ENCODE measurements around the gene MYO10. TPM values are rescaled to one million over a fixed set of nuclear protein-coding genes. Genes with fewer than 3 reads are reported as not detected.

The MYO10 gene
- total and polyA plus RNA-seq, 2 of the 8 experiments (the other 6 are each of a cell fraction or from before 2014, with no cell fraction given) = 21.5 to 107 TPM

GRCh38 chr5:16907270-16907669, 28.8 kb downstream of the MYO10 start:
- 80% methylated on average over 4 of the region's 4 CpGs; no CpG with 5 or more reads in 1 of the 2 experiments for WGBS, 2 experiments (ENCODE audit: extremely low coverage in 1 of 2, insufficient coverage in 1 of 2, insufficient read length in 1 of 2, insufficient replicate concordance in 2 of 2, low coverage in 1 of 2, low lambda C conversion rate in 2 of 2, missing lambda C conversion rate in 1 of 2)
- Histone ChIP-seq H4K8ac (ENCODE audit: extremely low read depth, insufficient read depth, low read length) (no peak overlapping the region), H2AFZ (ENCODE audit: low read length) (no peak overlapping the region), H4K5ac (ENCODE audit: insufficient read length, low read depth, low read length) (no peak overlapping the region), H3K23me2 (ENCODE audit: low read depth, low read length) (no peaks in the 10 kb centered on the region), H3K23ac (ENCODE audit: insufficient read length) (no peak overlapping the region), H3K9me3 (ENCODE audit: insufficient read depth in 2 of 2, low read depth in 1 of 2, low read length in 1 of 2) (no peaks in the 10 kb centered on the region), H3K18ac (ENCODE audit: extremely low read depth, low read length) (no peak overlapping the region), H3K79me1 (ENCODE audit: low read depth, low read length) (peaks cover 12% of the 10 kb centered on the region), H3K9ac (replicated peaks in 1 of 4; ENCODE audit: extremely low read depth in 1 of 4, low read depth in 3 of 4, low read length in 3 of 4) (no peak overlapping the region), H2BK20ac (ENCODE audit: low read length) (no peak overlapping the region), H4K91ac (replicated peaks; ENCODE audit: insufficient read length, low read length) (no peak overlapping the region), H3K4ac (replicated peaks; ENCODE audit: insufficient read length, low read depth, low read length) (no peak overlapping the region), H2BK12ac (ENCODE audit: low read depth, low read length) (no peak overlapping the region), H2AK5ac (ENCODE audit: low read depth, low read length) (no peak overlapping the region), H2BK15ac (ENCODE audit: low read length) (no peak overlapping the region), H3K4me3 (ENCODE audit: extremely low read depth in 1 of 4, insufficient read depth in 2 of 4, low read depth in 3 of 4, low read length in 4 of 4) (no peak overlapping the region), H3K14ac (ENCODE audit: insufficient read length) (no peak overlapping the region), H2BK5ac (ENCODE audit: low read depth, low read length) (no peak overlapping the region), H3K27ac (ENCODE audit: low read depth, low read length) (no peak overlapping the region), H3K56ac (replicated peaks; ENCODE audit: insufficient read length, low read depth, low read length) (no peak overlapping the region), H3K4me1 (replicated peaks in 1 of 4; ENCODE audit: control insufficient read depth in 3 of 4, insufficient read depth in 4 of 4, low read length in 3 of 4) (no peaks in the 10 kb centered on the region), H3K27me3 (replicated peaks in 1 of 4; ENCODE audit: control insufficient read depth in 3 of 4, extremely low read depth in 1 of 4, insufficient read depth in 3 of 4, low read length in 3 of 4) (no peaks in the 10 kb centered on the region), H3K4me2 (ENCODE audit: insufficient read depth in 1 of 2, low read depth in 2 of 2, low read length in 2 of 2) (no peak overlapping the region), H3K36me3 (ENCODE audit: control insufficient read depth in 2 of 4, insufficient read depth in 4 of 4, low read length in 3 of 4) (no peaks in the 10 kb centered on the region), H4K20me1 (replicated peaks in 1 of 2; ENCODE audit: control insufficient read depth in 1 of 2, insufficient read depth in 2 of 2, low read length in 2 of 2) (peaks cover 0 to 3% of the 10 kb centered on the region in 2 experiments), H3K79me2 (ENCODE audit: control insufficient read depth in 1 of 2, insufficient read depth in 2 of 2, low read length in 2 of 2) (peaks cover 9 to 87% of the 10 kb centered on the region in 2 experiments; a peak in 3 of 4 replicates), H2BK120ac (replicated peaks; ENCODE audit: low read depth, low read length) (no peak overlapping the region)
- no peak for DNase-seq (ENCODE audit: low read depth in 1 of 2, low spot score in 2 of 2)
- no peak for FAIRE-seq
- POLR2A ChIA-PET (ENCODE audit: partially characterized antibody) = interaction anchor here (1.2 kb wide), 1 partner anchor 11 kb away, joined by 3 read pairs; no protein-coding TSS in a partner anchor
- TF ChIP-seq SP4 (IDR thresholded peaks at IDR 0.05; ENCODE audit: low read length) (no peak), TAF1 (IDR thresholded peaks at IDR 0.05; ENCODE audit: low read depth, low read length) (no peak)
- CTCF ChIA-PET (ENCODE audit: partially characterized antibody) = interaction anchor here (1.1 to 1.3 kb wide), 2 partner anchors 225 to 241 kb away, joined by 3 read pairs; no protein-coding TSS in a partner anchor
